ENCODE measurements around the gene KDM1B.
A peak's percentile ranks its signal among the peaks of the same experiment; 100 is the strongest.

The KDM1B gene, protein sequence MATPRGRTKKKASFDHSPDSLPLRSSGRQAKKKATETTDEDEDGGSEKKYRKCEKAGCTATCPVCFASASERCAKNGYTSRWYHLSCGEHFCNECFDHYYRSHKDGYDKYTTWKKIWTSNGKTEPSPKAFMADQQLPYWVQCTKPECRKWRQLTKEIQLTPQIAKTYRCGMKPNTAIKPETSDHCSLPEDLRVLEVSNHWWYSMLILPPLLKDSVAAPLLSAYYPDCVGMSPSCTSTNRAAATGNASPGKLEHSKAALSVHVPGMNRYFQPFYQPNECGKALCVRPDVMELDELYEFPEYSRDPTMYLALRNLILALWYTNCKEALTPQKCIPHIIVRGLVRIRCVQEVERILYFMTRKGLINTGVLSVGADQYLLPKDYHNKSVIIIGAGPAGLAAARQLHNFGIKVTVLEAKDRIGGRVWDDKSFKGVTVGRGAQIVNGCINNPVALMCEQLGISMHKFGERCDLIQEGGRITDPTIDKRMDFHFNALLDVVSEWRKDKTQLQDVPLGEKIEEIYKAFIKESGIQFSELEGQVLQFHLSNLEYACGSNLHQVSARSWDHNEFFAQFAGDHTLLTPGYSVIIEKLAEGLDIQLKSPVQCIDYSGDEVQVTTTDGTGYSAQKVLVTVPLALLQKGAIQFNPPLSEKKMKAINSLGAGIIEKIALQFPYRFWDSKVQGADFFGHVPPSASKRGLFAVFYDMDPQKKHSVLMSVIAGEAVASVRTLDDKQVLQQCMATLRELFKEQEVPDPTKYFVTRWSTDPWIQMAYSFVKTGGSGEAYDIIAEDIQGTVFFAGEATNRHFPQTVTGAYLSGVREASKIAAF

DNA sequence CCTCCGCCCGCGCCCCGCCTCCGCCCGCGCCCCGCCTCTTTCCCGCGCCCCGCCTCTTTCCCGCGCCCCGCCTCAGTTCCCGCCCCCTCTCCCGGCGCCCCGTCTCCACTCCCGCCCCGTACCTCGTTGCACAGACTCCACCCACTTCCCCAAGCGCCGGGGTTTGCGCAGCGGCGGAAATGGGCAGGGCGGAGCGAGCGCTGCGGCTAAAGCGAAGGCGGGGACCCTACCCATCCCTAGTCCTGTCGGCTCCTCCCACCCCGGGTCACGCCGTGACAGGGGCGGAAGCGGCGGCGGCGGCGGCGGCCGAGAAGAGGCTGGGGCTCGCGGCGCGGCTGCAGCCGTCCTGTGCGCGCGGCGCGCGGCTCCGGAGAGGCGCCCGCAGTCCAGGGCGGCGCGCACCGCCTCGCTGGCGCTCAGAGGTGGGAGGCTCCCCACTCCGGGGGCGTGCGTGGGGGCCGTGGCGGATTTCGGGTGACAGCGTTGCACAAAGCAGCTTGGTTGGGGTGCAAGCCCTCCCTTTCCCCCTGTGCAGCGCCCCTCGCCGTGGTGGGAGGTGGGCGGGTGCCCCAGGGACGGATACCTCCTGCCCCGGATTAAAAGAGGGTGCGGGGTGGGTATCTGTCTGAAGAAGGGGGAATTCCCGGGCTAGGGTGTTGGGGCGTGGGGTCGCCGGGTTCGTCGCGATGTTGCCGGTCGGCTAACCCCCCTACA lies at the start of gene KDM1B:
Gene KDM1B (plus strand): TSS at position 273 of the 714 bp plus-strand sequence. CDS start 4,474 bp downstream, outside the sequence.
- DNase-seq, result peak; percentile 92 to 96

DNA sequence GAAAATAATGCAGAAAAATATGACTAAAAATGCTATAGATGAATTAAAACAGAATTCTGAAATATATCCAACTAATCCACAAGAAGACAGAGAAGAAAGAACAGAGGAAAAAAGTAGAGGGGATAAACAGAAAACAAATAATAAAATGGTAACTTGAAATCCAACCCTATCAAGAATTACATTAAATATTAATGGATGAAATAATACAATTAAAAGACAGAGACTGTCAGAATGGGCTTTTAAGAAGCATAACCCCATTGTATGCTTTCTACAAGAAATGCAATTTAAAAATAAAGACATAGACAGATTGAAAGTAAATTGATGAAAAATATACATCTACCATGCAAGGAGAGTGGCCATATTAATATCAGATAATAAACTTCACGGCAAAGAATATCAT lies 48.2 kb upstream of the KDM1B start:
- DNase-seq, result no peak

DNA sequence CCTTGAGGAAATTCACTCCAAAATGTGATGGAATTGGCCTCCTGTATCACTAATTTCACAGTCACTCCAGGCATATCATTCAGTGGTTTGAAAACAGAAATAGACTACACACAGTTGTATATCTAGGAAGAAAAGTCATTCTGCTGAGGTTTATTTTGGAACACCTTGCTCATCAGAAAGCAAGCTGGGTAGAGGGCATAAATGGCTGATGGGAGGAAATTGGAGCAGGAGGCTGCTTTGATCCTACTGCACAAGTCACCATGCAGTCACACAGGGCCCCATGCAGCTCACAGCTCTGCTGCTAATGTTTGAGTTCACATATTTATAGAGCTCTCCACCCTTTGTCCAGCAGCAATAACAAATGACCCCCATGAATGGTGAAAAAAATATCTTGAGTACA lies 45.1 kb upstream of the KDM1B start:
- DNase-seq, result no peak

DNA sequence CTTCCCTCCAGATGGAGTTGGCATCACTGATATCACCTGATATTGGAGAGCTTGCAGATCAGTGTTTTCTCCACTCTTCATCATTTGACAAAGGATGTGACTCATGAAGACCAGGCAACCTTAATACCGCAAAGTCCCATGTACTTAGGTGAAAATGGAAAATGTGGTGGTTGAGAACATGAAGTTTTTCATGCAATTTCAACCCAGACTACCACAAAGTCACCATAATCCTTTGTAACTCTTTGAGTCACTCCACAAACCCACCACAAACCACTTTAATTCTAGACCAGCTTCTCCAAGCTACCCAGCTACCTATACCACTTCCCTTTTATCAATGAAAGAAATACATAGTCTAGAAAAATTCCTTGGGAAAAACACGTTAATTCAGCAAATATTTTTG lies 39.9 kb upstream of the KDM1B start:
- DNase-seq, result no peak

DNA sequence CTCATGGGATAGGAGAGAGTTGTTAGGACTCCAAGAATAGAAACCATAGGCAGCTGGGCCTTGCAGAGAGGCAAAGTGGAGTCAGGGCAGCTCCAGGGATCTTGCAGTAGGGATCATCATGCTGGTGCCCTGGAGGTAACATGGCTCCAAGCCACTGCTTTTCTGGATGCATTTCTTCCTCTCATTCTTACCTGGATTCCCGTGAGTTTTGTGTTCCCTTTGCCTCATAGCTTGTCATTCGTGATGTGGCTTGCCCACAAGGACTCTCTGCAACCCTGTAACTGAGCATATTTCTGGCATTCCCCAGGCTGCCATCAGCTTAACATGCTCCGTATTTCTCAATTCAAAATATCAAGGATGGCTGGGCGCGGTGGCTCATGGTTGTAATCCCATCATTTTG lies 38.1 kb upstream of the KDM1B start:
- DNase-seq, result no peak

DNA sequence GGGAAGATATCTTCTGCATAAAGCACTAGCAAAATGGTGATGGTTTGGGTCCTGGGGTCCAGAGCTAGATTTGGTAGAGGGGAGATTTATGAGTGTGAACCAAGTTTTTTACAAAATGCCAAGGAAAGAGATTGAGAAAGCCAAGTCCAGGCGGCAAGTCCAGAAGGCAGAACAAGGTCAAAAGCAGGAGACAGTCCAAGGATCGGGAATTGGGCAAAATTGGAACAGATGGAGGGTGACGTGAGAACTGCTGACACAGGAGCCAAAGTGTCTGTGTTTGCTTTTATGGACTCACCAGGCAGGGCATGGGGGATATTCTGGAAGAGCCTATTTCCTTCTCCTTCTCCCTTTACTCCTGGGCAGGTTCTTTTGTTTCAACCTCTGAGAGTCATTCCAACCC lies 36.9 kb upstream of the KDM1B start:
- DNase-seq, result no peak

DNA sequence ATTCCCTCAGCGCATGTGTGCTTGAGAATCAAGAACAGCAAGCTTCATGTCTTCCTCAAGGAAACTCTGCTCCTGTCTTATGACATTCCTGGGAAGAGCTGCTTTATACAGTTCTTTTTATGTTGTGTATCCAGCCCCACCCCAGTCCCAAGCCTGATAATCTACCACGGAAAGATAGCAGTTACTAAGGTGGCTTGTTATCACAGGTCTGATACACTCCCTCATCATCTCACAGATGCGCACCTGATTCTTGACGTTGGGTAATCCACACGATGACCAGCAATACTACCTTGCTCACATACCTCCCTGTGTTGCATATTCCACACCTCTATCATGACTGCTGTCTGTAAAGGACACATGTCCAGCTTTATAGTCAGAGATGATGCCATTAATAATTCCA lies 36.0 kb upstream of the KDM1B start:
- no peak for DNase-seq

DNA sequence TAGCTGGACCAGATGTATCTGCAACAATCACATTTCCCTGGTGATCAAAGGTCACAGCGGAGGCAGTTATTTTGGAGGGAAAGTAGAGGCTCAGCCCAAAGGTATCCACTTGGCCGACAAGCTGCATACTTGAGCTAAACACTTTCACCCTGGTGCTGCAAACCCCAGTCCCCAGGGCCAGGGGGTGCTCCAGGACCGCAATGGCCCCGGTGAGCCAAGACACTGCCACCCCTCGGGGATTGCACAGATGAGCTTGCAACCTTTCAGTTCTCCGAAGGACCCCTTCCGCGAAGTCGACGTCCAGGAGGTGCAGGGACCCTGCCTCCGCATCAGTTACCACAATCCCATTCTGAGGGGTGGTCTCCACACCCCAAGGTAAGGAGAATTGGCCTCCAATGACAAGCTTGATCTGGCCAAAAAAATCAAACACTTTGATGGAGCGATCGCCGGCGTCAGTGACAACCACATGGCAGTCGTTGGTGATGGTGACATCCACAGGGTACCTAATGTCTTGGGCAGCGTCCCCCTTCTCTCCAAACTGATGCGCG lies 33.6 kb upstream of the KDM1B start:
- no peak for DNase-seq

DNA sequence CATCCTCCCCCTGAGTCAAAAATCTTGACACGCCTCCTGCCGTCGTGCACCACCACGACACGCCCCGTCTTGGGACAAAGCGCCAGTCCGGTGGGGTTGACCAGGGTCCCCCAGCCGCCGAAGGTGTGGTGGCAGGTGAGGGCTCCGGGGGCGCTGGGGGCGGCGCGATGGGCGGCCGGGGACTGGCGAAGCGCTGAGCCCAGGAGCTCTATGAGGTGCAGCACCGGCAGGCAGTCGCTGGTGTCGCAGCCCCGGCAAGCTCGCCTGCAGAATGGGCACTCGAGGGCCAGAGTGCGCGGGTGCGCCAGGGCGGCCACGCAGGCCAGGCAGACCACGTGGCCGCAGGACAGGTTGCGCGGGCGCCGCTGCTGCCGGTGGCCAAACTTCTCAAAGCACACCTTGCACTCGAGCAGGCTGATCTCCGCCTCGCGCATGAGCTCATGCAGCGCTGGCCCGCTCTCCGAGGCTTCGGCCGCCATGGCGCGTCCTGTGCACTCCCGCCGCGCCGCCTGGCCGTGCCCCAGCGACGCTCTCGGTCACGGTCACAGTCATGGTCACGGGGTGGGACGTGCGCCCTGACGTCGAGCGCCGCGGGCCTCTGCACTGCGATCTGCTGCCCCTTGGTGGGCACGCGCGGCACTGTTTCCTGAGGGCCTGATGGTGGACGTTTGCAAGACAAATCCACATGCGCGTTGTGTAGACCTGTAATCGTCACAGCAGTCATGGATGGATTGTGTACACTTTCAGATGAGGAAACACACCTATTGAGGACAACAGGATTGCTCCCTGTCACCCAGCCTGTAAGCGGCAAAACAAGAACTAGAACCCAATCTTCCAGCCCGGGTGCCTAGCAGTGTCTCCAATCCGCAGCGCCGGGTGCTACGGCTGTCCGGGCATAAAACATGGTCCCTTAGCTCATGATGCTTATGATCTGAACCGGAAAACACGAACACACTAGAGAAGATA lies 32.8 kb upstream of the KDM1B start, which contains the start of gene NHLRC1:
Gene NHLRC1 (minus strand): TSS at position 550 of the 966 bp plus-strand sequence. CDS start 71 bp downstream, at position 479.
- DNase-seq, result peak; percentile 14 to 51

DNA sequence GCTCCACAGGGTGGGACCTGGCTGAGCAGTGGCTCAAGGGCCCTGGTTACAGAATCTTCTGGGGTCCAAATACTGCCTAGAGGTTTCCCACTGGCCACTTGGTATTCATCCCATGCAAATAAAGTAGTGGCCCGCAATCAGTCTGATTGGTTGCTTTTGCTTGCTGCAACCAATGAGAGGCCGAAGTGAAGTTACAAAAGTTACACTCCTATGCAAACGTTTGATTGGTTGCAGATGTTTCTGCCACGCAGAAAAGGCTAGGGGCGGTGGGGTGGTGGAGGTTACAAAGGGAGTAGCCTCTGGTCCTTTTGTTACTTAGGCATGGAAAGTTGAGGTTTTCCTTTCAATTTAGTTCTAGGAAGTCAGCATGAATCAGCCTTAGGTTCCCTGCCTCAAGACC lies 29.1 kb upstream of the KDM1B start:
- no peak for DNase-seq

DNA sequence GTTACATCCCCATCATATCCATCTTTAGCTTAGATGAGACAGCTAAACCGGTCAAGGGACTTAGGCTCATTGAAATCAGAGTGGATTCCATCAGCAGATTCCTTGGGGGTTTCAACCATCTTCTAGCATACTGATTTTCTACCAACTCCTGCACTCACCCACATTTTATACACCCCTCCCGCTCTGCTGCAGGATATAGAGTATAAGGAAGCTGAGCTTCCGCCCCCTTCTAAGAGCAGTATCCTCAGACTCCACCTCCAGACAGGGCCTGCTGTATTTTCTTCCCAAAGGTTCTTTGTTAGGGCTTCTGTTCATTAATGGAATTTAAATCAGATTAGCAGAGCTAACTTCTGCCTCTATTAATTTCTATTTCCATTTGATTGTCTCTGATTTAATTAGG lies 22.9 kb upstream of the KDM1B start:
- DNase-seq, result no peak

DNA sequence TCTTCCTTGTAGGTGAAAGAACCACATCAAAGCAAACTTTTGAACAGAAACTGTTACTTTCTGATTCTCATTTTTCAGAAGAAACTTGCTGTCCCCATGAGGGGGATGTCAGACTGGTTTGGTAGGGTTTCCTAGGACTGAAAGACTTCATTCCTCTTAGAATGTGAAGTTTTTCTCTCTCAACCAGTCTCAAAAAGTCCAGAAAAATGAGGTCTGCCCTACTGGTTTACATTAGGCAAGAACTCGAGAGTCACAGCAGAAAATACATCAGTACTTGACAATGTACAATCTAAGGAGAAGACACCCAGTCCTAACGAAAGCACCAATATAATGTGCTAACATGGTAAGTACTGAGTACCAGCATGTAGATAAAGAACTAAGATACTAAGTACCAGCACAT lies 20.1 kb upstream of the KDM1B start:
- DNase-seq, result no peak

DNA sequence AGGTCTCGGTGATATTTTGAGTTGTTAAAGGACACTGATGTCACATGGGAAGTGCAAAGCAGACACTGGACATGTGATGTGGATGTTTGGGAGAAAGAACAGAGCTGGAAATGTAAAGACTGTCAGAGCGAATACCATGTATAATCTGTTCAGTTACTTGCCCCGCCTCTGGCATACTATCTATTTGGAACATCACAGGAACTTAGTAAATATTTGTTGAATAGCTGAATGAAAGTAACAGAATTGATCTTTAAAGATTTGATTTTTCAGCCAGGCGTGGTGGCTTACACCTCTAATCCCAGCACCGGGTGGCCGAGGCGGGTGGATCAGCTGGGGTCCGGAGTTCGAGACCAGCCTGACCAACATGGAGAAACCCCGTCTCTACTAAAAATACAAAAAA lies 19.0 kb upstream of the KDM1B start:
- no peak for DNase-seq

DNA sequence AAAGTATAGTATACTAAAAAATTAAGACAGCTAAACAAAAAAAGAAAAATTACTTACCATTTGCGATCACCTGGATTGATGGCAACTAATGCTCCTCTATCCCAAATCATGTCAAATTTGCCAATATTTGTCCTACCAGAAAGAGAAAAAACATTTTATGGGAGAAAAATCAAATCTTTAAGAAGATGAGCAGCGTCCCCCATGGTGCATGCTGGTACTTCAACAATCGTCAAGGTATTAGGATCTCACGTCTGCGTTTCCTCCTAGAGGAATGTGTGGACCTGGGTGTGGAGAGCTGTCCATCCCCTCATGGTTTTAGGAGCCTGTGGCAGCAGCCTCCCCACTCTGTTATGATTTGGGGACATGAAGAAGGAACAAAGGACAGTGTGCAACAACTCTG lies 16.3 kb upstream of the KDM1B start:
- DNase-seq, result no peak

DNA sequence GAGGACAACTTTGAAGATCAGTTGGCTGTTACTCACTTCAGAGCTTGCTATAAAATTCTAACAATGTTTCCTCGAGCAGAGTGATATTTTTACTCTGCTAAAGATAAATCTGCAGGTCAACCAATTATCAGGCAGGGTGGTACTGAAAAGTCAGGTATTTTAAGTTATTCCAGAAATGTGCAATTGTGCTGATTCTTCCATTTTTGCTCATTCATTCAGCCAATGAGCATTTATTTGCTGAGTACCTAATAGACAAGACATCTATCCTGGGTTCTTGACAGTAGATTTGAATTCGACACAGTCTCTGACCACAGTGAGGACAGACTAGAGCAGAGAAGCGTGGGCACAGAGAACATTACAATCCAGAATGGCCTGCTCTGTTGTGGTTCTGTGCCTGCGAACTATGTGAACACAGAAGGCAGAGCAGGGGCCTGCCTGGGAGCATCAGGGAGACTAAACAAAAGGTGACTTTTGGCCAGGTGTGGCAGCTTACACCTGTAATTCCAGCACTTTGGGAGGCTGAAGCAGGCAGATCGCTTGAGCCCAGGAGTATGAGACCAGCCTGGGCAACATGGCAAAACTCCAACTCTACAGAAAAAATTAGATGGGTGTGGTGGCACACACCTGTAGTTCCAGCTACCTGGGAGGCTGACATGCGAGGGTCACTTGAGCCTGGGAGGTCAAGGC lies 15.1 kb upstream of the KDM1B start:
- no peak for DNase-seq

DNA sequence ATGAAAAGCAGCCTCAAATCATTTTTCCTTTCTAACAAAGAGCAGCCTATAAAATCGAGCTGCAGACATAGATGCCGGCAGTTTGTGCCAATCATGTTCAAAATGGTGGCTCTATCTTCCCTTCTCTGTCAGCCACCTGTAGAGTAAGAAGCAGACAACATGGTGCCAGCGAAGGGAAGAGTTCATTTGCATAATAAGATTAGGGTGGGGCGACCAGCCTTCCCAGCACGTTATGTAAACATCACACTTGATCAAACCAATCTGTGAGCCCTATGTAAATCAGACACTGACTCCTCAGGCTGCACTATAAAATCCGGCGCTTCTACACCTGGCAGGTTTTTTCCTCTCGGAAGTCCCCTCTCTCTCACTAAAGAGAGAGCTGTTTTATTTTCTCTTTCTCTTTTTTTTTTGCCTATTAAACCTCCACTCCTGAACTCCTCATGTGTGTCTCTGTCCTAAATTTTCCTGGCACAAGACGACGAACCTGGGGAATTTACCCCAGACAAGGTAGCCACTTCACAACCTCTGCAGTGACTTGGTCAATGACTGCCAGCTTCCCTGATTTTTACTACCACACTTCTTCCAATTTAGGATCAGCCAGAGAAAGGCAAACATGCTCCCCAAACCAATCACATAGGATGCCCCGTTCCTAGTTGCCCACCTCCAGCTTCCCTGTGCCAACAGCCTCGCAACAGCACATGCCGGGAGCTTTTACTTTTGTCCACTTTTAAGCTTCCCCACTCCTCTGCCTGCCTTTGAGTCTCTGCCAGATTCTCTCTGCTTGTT lies 13.2 kb upstream of the KDM1B start:
- DNase-seq, result no peak

DNA sequence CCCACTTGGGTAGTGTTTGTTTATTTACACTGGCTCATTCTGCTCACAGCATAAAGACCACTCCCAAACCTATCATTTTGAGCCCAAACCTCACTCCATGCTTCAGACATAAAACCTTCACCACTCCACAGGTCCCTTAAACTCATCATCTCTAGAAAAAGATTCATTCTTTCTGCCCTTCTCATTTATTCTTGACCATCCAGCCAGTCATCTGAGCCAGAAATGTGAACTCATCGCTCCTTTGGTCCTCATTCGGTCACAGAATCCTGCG lies 12.7 kb upstream of the KDM1B start:
- DNase-seq, result no peak

DNA sequence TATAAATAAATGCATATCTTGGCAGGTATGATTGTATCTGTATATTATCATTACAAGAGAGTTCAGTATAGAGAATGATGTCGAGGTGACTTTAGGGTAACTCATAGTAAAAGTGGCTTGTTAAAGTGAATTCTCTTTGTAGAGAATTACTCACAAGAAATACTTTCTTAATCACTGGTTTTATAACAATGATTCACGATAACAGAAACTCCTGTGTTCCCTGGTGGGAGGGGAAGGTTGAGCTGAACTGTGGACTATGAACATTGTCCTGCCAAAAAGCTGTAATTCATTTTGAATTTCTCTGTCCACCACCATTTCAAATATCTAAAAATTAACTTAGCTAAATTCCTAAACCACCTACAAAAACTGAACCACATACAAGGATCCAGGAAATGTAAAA lies 8.1 kb upstream of the KDM1B start:
- DNase-seq, result no peak

DNA sequence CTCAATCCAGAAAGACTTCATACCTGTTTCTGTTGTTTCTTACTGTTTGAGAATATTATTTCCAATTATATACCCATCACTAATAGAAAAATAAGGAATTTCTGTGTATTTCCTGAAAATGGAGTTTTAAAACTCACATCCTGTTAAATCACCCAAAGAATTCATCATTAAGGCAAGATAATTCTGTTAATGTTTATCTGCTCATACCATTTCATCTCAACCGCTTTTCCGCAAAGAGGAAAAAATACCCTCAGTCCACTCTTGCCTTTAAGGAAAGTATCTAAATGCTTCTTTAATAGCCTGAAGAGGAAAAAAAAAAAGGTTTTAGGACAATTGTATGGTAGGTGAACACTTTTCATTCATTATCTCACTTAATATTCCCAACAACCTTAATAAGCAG lies 7.6 kb upstream of the KDM1B start:
- no peak for DNase-seq

DNA sequence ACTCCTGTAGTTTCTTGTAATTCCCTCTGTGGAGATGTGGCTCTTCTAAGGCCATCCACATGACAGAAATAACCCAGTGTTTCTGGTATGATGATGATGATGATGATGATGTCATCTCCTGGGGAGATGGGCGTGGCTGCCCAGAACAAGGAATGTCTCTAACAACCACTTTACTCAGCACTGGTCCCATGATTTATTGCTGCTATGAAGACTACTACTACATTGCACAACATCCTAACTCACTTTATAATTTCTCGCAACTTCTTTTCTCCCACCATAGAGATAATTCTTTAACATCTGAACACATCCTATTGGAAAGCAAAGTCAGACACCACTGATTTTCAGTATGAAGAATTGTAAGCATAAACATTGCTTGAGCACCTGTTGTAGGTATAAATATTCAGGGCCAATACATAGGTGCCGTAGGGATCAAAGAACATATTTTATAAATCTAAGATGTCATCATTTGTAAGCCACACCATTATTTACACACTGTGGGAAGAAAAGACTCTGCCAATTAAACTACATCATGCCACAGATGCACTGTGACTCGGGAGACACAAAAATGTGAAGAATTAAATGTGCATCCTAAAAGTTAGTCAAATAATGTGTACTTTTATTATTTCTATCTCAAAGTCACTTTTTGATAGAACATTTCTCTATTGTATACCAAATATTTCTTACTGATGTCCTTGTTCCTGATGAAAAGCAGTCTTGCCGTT lies 6.8 kb upstream of the KDM1B start:
- no peak for DNase-seq
